Testis (tissue), 2 donors: ENCODE data around the gene COLGALT1.

Experiments used
- POLR2A ChIP-seq: fragments of 450-650 bp; IDR thresholded peaks from one replicate; pipeline ENCODE4 v1.6.1; 2017; ENCODE audit warnings: antibody characterized with exemption, mild to moderate bottlenecking, moderate library complexity
- TF ChIP-seq, protein P1 (sequence below), 3 experiments: fragments of 450-650 bp in 2 of 3; fragments of 200-600 bp in 1 of 3; sonication (generic) in 1 of 3; IDR thresholded peaks; one replicate each; pipeline ENCODE4 v1.5.1; 2016 to 2019; ENCODE audit warnings: antibody characterized with exemption in 3 of 3, mild to moderate bottlenecking in 2 of 3, moderate library complexity in 1 of 3

DNA sequence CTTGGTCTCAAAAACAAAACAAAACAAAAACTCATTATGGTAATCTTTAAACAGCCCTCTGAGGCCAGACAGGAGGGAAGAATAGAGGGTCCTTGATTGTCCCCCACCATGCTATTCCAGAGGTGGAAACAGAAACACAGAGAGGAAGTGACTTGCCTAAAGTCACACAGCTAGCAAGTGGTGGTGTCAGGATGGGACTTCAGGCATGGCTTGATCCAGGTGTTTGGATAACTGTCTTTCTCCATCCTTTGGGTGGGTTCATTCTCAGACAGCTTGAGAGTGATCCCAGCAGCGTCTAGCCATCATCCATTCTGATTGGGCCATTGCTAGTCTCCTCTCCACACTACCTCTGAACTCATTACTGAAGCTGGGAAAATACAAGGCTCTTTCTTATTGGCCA lies 12.5 kb downstream of the COLGALT1 start:
- TF ChIP-seq, protein P1, sequence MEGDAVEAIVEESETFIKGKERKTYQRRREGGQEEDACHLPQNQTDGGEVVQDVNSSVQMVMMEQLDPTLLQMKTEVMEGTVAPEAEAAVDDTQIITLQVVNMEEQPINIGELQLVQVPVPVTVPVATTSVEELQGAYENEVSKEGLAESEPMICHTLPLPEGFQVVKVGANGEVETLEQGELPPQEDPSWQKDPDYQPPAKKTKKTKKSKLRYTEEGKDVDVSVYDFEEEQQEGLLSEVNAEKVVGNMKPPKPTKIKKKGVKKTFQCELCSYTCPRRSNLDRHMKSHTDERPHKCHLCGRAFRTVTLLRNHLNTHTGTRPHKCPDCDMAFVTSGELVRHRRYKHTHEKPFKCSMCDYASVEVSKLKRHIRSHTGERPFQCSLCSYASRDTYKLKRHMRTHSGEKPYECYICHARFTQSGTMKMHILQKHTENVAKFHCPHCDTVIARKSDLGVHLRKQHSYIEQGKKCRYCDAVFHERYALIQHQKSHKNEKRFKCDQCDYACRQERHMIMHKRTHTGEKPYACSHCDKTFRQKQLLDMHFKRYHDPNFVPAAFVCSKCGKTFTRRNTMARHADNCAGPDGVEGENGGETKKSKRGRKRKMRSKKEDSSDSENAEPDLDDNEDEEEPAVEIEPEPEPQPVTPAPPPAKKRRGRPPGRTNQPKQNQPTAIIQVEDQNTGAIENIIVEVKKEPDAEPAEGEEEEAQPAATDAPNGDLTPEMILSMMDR (IDR thresholded peaks at IDR 0.05), result no peak
- no peak for TF ChIP-seq POLR2A
